Nucleus accumbens (tissue), 56 donors: Measurements from ENCODE around the gene THAP8.
A peak's percentile ranks its signal among the peaks of the same experiment; 100 is the strongest.
"Not testable (repeated sequence)": the region's sequence is repeated elsewhere in the genome, so short reads cannot be mapped to it uniquely, and the experiment has no call there.

Source experiments
- DNase-seq, 56 donors: peaks; one replicate each; lab custom pipeline; 2025; lab: John Stamatoyannopoulos, UW

THAP8 gene

GRCh38 chr19:36072081-36072480, 18.0 kb upstream of the THAP8 start:
- no peak for DNase-seq

DNA sequence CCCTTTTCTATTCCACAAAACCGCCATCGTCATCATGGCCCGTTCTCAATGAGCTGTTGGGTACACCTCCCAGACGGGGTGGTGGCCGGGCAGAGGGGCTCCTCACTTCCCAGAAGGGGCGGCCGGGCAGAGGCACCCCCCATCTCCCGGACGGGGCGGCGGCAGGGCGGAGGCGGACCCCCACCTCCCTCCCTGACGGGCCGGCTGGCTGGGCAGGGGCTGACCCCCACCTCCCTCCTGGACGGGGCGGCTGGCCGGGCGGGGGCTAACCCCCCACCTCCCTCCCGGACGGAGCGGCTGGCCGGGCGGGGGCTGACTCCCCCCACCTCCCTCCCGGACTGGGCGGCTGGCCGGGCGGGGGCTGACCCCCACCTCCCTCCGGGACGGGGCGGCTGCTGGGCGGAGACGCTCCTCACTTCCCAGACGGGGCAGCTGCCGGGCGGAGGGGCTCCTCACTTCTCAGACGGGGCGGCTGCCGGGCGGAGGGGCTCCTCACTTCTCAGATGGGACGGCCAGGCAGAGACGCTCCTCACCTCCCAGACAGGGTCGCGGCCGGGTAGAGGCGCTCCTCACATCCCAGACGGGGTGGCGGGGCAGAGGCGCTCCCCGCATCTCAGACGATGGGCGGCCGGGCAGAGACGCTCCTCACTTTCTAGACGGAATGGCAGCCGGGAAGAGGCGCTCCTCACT, 14.9 kb upstream of the THAP8 start:
- DNase-seq, result not testable (repeated sequence)

DNA sequence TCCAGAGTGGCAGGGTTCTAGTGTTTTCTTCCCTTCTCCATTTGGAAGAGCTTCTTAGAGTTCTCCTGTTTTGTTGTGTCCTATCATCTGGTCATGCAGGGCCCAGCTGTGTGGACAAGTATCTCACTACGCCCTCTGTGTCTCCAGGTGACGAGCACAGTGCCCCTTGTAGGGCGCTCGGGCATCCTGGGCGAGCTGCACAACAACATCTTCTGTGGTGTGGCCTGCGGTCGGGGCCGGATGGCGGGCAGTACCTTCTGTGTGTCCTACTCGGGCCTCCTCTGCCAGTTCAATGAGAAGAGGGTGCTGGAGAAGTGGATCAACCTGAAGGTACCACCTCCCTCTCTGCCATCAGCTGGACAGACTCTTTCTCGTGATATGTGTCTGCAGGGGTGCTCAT, 13.6 kb upstream of the THAP8 start:
- DNase-seq, result no peak

DNA sequence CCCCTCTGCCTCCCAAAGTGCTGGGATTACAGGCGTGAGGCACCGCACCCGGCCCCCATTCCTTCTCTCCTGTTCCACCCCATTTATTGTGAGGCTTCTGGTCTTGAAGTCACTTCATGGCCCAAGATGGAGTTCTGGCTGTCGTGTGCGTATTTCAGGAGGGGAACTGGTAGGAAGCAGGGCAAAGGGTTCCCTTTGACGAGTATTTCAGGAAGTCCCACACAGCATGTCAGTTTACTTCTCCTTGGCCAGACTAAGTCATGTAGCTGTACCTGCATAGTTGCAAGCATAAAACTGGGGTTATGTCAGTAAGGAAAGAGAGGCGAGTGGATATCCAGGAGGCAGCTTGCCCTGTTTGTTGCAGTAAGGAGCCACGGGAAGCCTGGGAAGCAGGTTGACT, 10.7 kb upstream of the THAP8 start:
- DNase-seq, result no peak

DNA sequence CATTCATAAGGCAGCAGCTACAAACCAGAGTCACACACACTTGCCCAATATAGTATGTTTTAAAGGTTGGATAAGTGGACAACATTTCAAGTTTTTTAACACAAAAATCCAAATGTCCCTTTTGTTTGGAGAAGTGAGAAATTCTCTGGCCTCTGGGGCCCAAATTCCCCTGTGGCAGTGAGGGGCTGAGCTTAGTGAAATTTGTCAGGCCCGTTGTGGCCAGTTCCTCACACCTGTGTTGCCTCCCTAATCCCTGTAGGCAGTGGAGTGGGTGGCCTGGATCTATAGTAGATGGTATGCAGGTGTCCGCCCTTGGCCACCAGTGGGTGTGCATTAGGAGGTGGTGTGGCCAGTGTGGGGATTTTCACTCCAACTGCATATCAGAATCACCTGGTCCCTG, 7.3 kb upstream of the THAP8 start:
- DNase-seq, result no peak

GRCh38 chr19:36060430-36060829, 6.3 kb upstream of the THAP8 start:
- DNase-seq, result peak in 50 of 56 donors; percentile 7 to 84 (median 60)

DNA sequence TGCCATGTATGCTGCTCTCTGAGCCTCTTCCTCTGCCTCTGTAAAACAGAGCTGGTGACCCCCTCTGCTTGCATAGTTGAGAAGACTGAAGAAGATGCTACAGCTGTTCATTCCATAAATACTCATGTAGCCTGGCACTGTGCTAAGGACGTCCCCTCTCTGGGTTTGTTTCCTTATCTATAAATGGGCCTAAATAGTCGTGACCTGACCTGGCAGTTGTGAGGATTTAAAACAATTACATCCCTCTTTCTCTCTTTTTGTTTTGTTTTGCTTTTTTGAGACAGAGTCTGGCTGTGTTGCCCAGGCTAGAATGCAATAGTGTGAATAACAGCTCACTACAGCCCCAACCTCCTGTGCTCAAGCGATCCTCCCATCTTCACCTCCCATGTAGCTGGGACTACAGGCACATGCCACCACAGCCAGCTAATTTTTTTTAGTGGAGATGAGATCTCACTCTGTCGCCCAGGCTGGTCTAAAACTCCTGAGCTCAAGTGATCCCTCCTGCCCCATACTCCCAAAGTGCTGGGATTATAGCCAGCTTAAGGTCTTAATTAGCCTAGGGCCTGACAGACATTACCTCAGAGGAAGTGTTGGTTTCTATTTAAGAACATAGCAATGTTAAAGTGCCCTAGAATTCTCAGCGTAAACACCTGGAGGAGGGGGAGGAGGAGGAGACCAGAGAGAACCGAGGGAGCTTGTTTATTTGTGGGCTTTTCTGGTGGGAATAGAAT, 5.3 kb upstream of the THAP8 start:
- no peak for DNase-seq

GRCh38 chr19:36058481-36059179, 4.5 kb upstream of the THAP8 start:
- DNase-seq, result no peak

DNA sequence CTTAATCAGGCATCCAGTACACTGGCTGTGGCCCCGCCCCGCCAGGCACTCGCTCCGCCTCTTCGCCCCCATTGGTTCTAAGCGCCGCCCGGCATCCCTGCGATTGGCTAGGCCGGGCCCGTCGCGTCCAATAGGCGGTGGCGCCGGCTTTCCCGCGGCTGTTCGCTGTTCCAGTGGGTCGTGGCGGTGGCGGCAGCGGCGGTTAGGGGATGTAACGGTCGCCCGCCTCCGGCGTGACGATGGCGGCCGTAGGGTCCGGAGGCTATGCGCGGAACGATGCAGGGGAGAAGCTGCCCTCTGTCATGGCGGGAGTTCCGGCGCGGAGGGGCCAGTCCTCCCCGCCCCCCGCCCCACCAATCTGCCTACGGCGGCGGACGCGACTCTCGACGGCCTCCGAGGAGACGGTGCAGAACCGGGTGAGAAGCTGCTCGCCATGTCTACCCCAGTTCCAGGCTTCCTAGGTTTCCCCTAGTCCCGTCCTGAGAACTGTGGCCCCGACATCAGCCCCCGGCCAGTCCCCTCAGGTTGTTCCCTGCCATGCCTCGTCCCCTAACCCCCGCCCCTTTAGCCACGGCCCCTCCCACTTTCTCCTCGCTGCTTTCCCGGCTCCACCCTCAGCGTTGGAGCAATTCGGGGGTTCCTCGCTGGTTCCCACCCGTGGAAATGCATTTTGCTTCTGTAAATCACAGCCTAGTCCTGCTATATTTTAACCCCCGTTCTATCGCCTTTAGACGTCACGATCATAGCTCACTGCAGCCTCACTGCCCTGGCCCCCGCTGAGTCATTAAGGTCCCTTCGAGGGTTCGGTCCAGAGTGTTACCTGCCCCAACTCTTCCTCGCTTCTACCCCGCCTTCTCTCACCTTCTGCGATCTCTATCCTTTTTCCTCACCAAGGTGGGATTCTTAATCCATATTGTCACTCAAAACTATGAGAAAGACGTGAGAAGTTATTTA, 925 bp upstream of the THAP8 start, which contains the start of gene WDR62:
TSS of gene WDR62 (plus strand) at position 165 of the 954 bp plus-strand sequence. CDS start at position 240, 75 bp downstream.
- peak in 54 of 56 donors; percentile 71 to 100 (median 98) for DNase-seq

DNA sequence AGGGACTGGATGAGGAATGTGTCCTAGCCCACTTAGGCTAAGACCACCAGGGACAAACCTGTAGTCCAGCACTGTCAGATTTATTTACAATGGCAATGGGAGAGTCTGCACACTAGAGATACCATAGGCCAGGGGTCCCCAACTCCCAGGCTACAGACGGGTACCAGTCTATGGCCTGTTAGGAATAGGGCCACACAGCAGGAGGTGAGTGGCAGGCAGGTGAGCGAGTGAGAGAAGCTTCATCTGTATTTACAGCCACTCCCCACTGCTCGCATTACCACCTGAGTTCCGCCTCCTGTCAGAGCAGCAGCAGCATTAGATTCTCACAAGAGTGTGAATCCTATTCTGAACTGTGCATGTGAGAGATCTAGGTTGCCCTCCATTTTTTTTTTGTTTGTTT, 2.4 kb downstream of the THAP8 start:
- DNase-seq, result no peak

DNA sequence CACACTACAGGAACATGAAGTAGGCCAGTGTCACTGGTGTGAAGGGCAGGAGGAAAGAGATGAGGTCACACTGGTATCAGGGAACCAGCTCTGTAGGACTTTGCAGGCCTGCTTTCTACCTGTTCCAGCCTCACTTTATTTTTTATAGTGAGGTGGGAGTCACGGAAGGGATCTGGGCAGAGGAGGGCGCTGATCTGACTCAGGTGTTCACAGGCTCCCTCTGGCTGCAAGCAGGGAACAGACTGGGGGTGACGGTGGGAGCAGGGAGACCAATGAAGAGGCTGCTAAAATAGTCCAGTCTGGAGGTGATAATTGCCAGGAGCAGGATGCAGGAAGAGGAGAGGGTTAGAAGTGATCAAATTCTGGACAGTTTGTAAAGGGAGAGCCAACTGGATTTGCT, 2.8 kb downstream of the THAP8 start:
- DNase-seq, result peak in 20 of 56 donors; percentile 2 to 62 (median 18)

DNA sequence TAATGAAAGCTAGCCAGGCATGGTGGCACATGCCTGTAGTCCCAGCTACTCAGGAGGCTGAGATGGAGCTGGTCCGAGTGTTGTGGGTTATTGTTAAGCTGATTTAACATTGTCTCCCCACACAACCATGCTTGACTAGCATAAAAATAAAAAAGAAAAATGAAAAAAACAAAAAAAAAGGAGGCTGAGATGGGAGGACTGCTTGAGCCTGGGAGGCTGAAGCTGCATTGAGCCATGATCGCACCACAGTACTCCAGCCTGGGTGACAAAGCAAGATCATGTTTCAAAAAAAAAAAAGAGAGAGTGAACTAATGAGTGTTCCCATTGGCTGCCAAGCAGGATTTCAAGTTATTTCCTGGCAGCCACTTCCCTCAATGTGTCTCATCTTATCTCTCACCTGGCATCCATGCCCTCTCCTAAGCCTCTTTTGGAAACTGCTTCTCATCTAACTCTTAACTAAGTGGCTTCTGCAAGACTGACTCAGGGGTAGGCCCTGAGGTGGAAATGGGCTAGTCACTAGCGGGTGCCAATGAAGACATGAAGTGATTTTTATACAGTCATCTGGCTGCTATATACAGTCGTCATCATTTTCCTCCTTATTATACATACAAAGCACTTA, 4.9 kb downstream of the THAP8 start:
- no peak for DNase-seq

GRCh38 chr19:36047835-36048234, 6.2 kb downstream of the THAP8 start:
- DNase-seq, result no peak

DNA sequence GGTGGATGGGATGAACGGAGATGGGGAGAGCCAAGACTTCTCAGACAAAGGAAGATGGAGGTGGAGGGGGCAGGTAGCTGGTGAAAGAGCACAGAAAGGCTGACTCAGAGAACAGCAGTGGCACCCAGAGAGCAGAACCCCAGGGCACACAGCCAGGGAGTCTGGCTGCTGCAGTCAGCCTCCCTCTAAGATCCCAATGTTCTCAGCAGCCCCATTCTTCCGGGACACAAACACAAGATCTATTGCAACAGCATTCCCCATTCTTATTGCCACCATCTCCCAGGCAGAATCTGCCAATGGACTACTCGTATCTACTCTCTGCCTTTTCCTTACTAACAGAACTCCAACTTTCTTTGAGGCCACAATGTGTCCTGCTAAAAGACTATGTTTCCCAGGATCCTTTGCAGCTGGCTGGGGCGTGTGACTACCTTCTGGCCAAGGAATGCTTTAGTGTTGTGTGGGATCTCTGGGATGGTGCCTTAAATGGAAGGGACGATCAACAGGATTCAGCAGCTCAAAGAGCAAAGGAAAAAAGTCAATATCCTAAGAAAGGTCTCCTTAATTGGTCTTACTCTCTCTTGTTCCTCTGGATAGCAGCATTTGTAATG, 7.5 kb downstream of the THAP8 start:
- DNase-seq, result peak in 20 of 56 donors; percentile 11 to 51 (median 18)

DNA sequence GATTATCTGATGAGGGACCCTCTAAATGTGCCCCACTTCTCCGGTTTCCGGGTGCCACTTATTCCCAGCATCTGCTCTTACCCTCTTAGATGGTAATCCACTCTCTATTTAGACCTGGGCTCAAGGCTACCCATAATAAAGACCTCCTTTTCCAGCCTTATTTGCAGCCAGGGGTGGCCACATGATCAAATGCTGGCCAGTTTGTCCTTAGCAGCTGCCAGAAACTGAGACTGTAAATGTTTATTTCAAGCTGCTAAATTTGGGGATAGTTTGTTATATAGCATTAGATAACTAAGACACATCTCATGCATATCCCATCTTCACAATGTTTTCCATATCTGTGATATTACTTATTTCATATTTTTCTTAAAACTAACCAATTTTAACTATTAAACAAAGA, 10.1 kb downstream of the THAP8 start:
- peak in 6 of 56 donors; percentile 2 to 39 (median 14) for DNase-seq

- DNase-seq, result peak in 11 of 56 donors; percentile 6 to 28 (median 15)
These were observed 12.3 kb downstream of the THAP8 start for GRCh38 chr19:36041831-36042230.

GRCh38 chr19:36041092-36041491, 13.0 kb downstream of the THAP8 start:
- not testable (repeated sequence) for DNase-seq

GRCh38 chr19:36040495-36040894, 13.6 kb downstream of the THAP8 start:
- no peak for DNase-seq
